ENCODE data around the gene KISS1R. TPM values are rescaled to one million over a fixed set of nuclear protein-coding genes. Genes with fewer than 3 reads are reported as not detected.
A peak's percentile ranks its signal among the peaks of the same experiment; 100 is the strongest.

KISS1R gene
- polyA plus RNA-seq, 2 of the 4 experiments (the other 2 are of a cell fraction), result 0.14 to 0.79 TPM

- ChIA-PET POLR2A (no interaction called here), CTCF (interaction anchor here (1.0 kb wide), 1 partner anchor 46 kb away, joined by 3 read pairs; no protein-coding TSS in a partner anchor)
- 90% methylated on average over 2 of the region's 7 CpGs for WGBS (ENCODE audit: missing lambda C conversion rate)
- ATAC-seq, result no peak
- H3K4me2 ChIP-seq, result no peak overlapping the region
- TF ChIP-seq CEBPB (IDR thresholded peaks at IDR 0.05), result no peak
- TF ChIP-seq CHD4 (IDR thresholded peaks at IDR 0.05; ENCODE audit: borderline replicate concordance), result no peak
- TF ChIP-seq POLR2A (IDR thresholded peaks at IDR 0.05; ENCODE audit: low read length), result no peak
- no peak for TF ChIP-seq SMC3 (IDR thresholded peaks at IDR 0.05)
- TF ChIP-seq BHLHE40 (IDR thresholded peaks at IDR 0.05; ENCODE audit: low read depth, low read length), result no peak
- TF ChIP-seq, protein P1, sequence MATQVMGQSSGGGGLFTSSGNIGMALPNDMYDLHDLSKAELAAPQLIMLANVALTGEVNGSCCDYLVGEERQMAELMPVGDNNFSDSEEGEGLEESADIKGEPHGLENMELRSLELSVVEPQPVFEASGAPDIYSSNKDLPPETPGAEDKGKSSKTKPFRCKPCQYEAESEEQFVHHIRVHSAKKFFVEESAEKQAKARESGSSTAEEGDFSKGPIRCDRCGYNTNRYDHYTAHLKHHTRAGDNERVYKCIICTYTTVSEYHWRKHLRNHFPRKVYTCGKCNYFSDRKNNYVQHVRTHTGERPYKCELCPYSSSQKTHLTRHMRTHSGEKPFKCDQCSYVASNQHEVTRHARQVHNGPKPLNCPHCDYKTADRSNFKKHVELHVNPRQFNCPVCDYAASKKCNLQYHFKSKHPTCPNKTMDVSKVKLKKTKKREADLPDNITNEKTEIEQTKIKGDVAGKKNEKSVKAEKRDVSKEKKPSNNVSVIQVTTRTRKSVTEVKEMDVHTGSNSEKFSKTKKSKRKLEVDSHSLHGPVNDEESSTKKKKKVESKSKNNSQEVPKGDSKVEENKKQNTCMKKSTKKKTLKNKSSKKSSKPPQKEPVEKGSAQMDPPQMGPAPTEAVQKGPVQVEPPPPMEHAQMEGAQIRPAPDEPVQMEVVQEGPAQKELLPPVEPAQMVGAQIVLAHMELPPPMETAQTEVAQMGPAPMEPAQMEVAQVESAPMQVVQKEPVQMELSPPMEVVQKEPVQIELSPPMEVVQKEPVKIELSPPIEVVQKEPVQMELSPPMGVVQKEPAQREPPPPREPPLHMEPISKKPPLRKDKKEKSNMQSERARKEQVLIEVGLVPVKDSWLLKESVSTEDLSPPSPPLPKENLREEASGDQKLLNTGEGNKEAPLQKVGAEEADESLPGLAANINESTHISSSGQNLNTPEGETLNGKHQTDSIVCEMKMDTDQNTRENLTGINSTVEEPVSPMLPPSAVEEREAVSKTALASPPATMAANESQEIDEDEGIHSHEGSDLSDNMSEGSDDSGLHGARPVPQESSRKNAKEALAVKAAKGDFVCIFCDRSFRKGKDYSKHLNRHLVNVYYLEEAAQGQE (IDR thresholded peaks at IDR 0.05), result no peak
- TF ChIP-seq JUN (IDR thresholded peaks at IDR 0.05), result no peak
- TF ChIP-seq HEYL (CRISPR knock-in tag; IDR thresholded peaks at IDR 0.05), result no peak
- no peak for TF ChIP-seq EHF (CRISPR knock-in tag; IDR thresholded peaks at IDR 0.05)
- no peak for TF ChIP-seq CBX2 (IDR thresholded peaks at IDR 0.05; ENCODE audit: borderline replicate concordance, low read depth)
- no peak for TF ChIP-seq ZSCAN20 (CRISPR knock-in tag; IDR thresholded peaks at IDR 0.05)
- TF ChIP-seq NFE2L2 (conservative IDR thresholded peaks at IDR 0.05; ENCODE audit: low read length), result no peak
- no peak for TF ChIP-seq RCOR1 (IDR thresholded peaks at IDR 0.05; ENCODE audit: low read depth, low read length)
- no peak for TF ChIP-seq HOXB5 (CRISPR knock-in tag; IDR thresholded peaks at IDR 0.05)
- no peak for TF ChIP-seq HMGXB4 (CRISPR knock-in tag; IDR thresholded peaks at IDR 0.05; ENCODE audit: borderline replicate concordance)
- no peaks in the 10 kb centered on the region for H3K9me3 ChIP-seq
- DNase-seq (ENCODE audit: low read depth in 1 of 2, low spot score in 1 of 2), result no peak
- FAIRE-seq, result no peak
- H3K4me3 ChIP-seq, result no peak overlapping the region
- no peak overlapping the region for H3K27ac ChIP-seq
- H3K4me1 ChIP-seq, result peaks cover 5% of the 10 kb centered on the region; the same call in 1 of the 3 replicates
Observed at GRCh38 chr19:902093-902370, 15.1 kb upstream of the KISS1R start.

GRCh38 chr19:902446-903226 is 14.5 kb upstream of the KISS1R start:
- TF ChIP-seq SREBF2 (IDR thresholded peaks at IDR 0.05) (no peak), KDM1A (IDR thresholded peaks at IDR 0.05; ENCODE audit: low read depth) (0 out of 2 replicates have a peak, but pooled peaks have one; percentile 24), ZFP36 (IDR thresholded peaks at IDR 0.05; ENCODE audit: borderline replicate concordance, partially characterized antibody) (peak; percentile 48)
- Histone ChIP-seq H3K4me1 (peaks cover 5% of the 10 kb centered on the region; the same call in 1 of the 3 replicates), H3K27ac (no peak overlapping the region), H3K4me2 (no peak overlapping the region), H3K9me3 (no peaks in the 10 kb centered on the region), H3K4me3 (no peak overlapping the region)
- no peak for ATAC-seq
- FAIRE-seq, result no peak
- 87% methylated on average over 14 of the region's 14 CpGs for WGBS (ENCODE audit: missing lambda C conversion rate)
- ChIA-PET POLR2A (no interaction called here), CTCF (interaction anchor here (1.2 kb wide), 1 partner anchor 18 kb away, joined by 4 read pairs; no protein-coding TSS in a partner anchor)
- DNase-seq (ENCODE audit: low read depth in 1 of 2, low spot score in 1 of 2), result no peak

- Histone ChIP-seq H3K4me3 (no peak overlapping the region), H3K4me1 (peaks cover 5% of the 10 kb centered on the region; the same call in 1 of the 3 replicates), H3K9me3 (no peaks in the 10 kb centered on the region), H3K27ac (no peak overlapping the region), H3K4me2 (no peak overlapping the region)
- DNase-seq (ENCODE audit: low read depth in 1 of 2, low spot score in 1 of 2), result no peak
- ATAC-seq, result no peak
- ChIA-PET POLR2A (no interaction called here), CTCF (interaction anchor here (0.8 to 1.2 kb wide), 2 partner anchors 14 to 18 kb away, joined by 3 to 4 read pairs; no protein-coding TSS in a partner anchor)
- 62% methylated on average over 10 of the region's 32 CpGs for WGBS (ENCODE audit: missing lambda C conversion rate)
- FAIRE-seq, result no peak
- TF ChIP-seq SREBF2 (IDR thresholded peaks at IDR 0.05), result no peak
- TF ChIP-seq NFE2L2 (conservative IDR thresholded peaks at IDR 0.05; ENCODE audit: low read length), result no peak
- TF ChIP-seq RAD21 (conservative IDR thresholded peaks at IDR 0.05 in 1 of 2, IDR thresholded peaks at IDR 0.05 in 1 of 2), result no peak
- no peak for TF ChIP-seq HDAC2 (IDR thresholded peaks at IDR 0.05)
- no peak for TF ChIP-seq KDM5A (IDR thresholded peaks at IDR 0.05)
- no peak for TF ChIP-seq HOXB13 (CRISPR knock-in tag; IDR thresholded peaks at IDR 0.05; ENCODE audit: low read depth)
- TF ChIP-seq, protein P2, sequence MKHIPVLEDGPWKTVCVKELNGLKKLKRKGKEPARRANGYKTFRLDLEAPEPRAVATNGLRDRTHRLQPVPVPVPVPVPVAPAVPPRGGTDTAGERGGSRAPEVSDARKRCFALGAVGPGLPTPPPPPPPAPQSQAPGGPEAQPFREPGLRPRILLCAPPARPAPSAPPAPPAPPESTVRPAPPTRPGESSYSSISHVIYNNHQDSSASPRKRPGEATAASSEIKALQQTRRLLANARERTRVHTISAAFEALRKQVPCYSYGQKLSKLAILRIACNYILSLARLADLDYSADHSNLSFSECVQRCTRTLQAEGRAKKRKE (CRISPR knock-in tag; IDR thresholded peaks at IDR 0.05; ENCODE audit: low read depth), result no peak
- no peak for TF ChIP-seq ESRRA (IDR thresholded peaks at IDR 0.05; ENCODE audit: borderline replicate concordance, low read length)
- no peak for TF ChIP-seq BCL3 (IDR thresholded peaks at IDR 0.05)
- TF ChIP-seq FOSB (CRISPR knock-in tag; IDR thresholded peaks at IDR 0.05), result no peak
- TF ChIP-seq RCOR1 (IDR thresholded peaks at IDR 0.05; ENCODE audit: low read depth, low read length), result no peak
- TF ChIP-seq FOSL2 (IDR thresholded peaks at IDR 0.05), result no peak
- TF ChIP-seq FOSL2 (CRISPR knock-in tag; IDR thresholded peaks at IDR 0.05), result no peak
Observed at GRCh38 chr19:903266-903797, 13.8 kb upstream of the KISS1R start.
